Vagina (tissue), 2 donors: ENCODE data around the gene TMEM183A. TPM values are rescaled to one million over a fixed set of nuclear protein-coding genes. Genes with fewer than 3 reads are reported as not detected.
A peak's percentile ranks its signal among the peaks of the same experiment; 100 is the strongest.

Experiments used
- DNase-seq, 2 donors: peaks; one replicate each; pipeline ENCODE4 v3.0.0-alpha.2; 2017; ENCODE audit errors: extremely low spot score in 2 of 2
- H3K27ac ChIP-seq: fragments of 200-600 bp; sonication (generic); one replicate; pipeline ENCODE4 v1.5.1; 2019
- H3K27me3 ChIP-seq: fragments of 200-600 bp; sonication (generic); one replicate; pipeline ENCODE4 v1.5.1; 2019
- H3K36me3 ChIP-seq, 2 donors: fragments of 200-600 bp; sonication (generic); one replicate each; pipeline ENCODE4 v1.5.1; 2017 to 2019
- H3K4me1 ChIP-seq: fragments of 200-600 bp; sonication (generic); one replicate; pipeline ENCODE4 v1.5.1; 2019
- H3K4me3 ChIP-seq, 2 donors: fragments of 200-600 bp; sonication (generic); 1 replicate in 1 of 2; 2 replicates in 1 of 2; pipeline ENCODE4 v1.5.1; 2016 to 2019
- H3K9me3 ChIP-seq: fragments of 200-600 bp; sonication (generic); one replicate; pipeline ENCODE4 v1.5.1; 2019
- CTCF ChIP-seq, 3 experiments: fragments of 450-650 bp in 2 of 3; fragments of 200-600 bp in 1 of 3; sonication (generic) in 1 of 3; IDR thresholded peaks; one replicate each; pipeline ENCODE4 v1.5.1; 2017 to 2019; ENCODE audit warnings: antibody characterized with exemption in 3 of 3, mild to moderate bottlenecking in 2 of 3, moderate library complexity in 2 of 3
- POLR2A ChIP-seq, 2 donors: fragments of 450-650 bp; IDR thresholded peaks; one replicate each; pipeline ENCODE4 v1.6.1; 2017; ENCODE audit warnings: antibody characterized with exemption in 2 of 2, mild to moderate bottlenecking in 2 of 2, moderate library complexity in 2 of 2
- POLR2AphosphoS5 ChIP-seq, 2 donors: sonication (generic); formaldehyde crosslinking; IDR thresholded peaks; one replicate each; pipeline ENCODE4 v1.9.0; 2017; ENCODE audit warnings: antibody characterized with exemption in 2 of 2, mild to moderate bottlenecking in 2 of 2, low read depth in 1 of 2; ENCODE audit not compliant: insufficient read depth in 1 of 2
- intact Hi-C: fragments of 100-400 bp; cut with DNase I; formaldehyde crosslinking; loops from one replicate; pipeline ENCODE4 v1.15.1; 2023
- total RNA-seq: library from RNA; depleted of rRNA; stranded (reverse); fragments of >200 nt; gene quantifications from one replicate; pipeline ENCODE4 v1.2.3, GENCODE V29; 2016

TMEM183A gene
- total RNA-seq, 1 donor from 2014 or later: 73.2 TPM

DNA sequence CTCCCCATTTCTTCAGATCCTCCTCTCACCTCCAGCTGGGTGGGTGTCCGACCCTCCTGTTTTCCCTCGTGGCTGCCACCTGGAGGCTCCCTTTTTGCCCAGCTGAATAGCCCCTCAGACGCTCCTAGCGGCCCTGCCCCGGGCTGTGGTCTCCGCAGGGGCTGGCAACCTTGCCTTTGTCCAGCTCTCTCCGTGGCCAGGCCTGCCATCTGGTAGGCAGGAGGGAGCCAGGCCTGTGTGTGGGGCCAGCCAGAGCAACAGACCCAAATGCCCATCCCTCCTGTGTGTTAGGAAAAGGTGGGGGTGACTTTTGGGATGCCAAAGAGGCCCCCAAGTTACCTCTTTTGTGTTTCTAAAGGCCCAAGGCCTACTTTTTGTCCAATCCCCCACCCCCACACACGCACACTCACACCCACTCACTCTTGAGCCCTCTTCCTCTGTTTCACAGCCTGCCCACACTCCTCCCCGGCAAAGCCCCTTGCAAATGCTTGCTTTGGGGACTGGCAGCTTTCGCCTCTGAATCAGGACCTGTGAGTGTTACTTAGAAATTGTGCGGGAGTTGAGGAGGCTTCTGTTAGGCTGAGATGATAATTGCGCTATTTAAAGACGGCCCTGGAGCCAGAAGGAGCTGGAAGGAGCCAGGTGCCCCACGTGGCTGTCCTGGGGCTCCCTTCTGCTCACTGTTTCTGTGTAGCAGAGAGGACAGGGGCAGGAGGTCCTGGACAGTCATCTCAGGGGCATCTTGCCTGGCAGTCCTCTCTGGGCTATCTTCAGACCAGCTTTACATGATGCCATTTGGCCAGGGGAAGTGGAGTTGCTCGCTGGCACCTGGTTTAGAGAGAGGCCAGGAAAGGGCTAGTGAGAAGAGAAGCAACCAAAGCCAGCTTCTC is 28.2 kb downstream of the TMEM183A start:
- no peak overlapping the region for H3K27ac ChIP-seq
- no peaks in the 10 kb centered on the region for H3K9me3 ChIP-seq
- no peaks in the 10 kb centered on the region for H3K36me3 ChIP-seq
- H3K4me3 ChIP-seq: no peak overlapping the region
- H3K27me3 ChIP-seq: no peaks in the 10 kb centered on the region
- peak in 1 of 2 donors; percentile 64 for DNase-seq
- intact Hi-C loops: no loop called here
- peaks cover 11% of the 10 kb centered on the region for H3K4me1 ChIP-seq
- no peak for TF ChIP-seq POLR2A (IDR thresholded peaks at IDR 0.05)
- TF ChIP-seq CTCF (IDR thresholded peaks at IDR 0.05): no peak
- no peak for TF ChIP-seq POLR2AphosphoS5 (IDR thresholded peaks at IDR 0.05; ENCODE audit: insufficient read depth in 1 of 2, low read depth in 1 of 2)

DNA sequence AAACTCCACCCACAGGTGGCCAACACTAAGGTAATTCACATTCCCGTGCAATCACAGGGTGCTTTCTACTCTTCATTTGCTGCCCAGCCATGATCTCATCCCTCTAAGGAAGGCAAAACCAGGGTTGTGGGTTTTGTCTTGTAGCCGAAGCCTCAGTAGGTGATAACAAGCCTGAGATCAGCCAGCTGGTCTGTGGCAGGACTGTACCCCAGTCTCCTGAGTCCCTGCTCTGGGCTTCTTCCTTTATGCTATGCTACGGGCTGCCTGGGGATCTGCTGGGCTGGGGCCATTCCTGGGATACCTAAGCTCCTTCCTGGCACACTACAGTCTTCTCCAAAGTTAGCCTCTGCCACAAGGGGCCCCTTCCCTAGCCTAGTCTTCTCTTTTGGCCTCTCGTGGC is 29.0 kb downstream of the TMEM183A start:
- intact Hi-C loops: no loop called here
- no peak overlapping the region for H3K27ac ChIP-seq
- peaks cover 11% of the 10 kb centered on the region for H3K4me1 ChIP-seq
- no peak overlapping the region for H3K4me3 ChIP-seq
- no peaks in the 10 kb centered on the region for H3K36me3 ChIP-seq
- no peak for TF ChIP-seq POLR2AphosphoS5 (IDR thresholded peaks at IDR 0.05; ENCODE audit: insufficient read depth in 1 of 2, low read depth in 1 of 2)
- TF ChIP-seq CTCF (IDR thresholded peaks at IDR 0.05): no peak
- no peak for TF ChIP-seq POLR2A (IDR thresholded peaks at IDR 0.05)
- no peak for DNase-seq
- no peaks in the 10 kb centered on the region for H3K9me3 ChIP-seq
- H3K27me3 ChIP-seq: no peaks in the 10 kb centered on the region

DNA sequence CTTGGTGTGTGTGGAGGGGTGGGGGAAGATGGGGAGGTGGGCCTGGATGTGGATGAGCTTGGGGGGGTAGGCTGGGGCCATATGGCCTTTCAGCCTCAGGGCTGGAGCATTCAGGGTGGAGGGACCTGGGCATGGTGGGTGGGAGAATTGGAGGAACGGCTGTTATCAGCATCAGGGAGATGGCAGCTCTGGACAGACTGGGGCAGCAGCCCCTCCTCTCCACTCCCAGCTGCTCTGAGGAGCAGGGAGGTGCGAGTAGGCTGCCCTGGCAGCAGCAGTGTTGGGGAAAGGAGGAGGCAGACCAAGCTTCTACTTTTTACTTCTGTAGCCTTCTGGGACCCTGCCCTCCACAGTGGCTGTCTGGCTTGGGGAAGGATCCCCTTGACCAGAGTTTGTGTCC is 29.4 kb downstream of the TMEM183A start:
- DNase-seq: no peak
- H3K36me3 ChIP-seq: no peaks in the 10 kb centered on the region
- no peaks in the 10 kb centered on the region for H3K9me3 ChIP-seq
- H3K4me1 ChIP-seq: peaks cover 11% of the 10 kb centered on the region
- intact Hi-C loops: no loop called here
- TF ChIP-seq POLR2A (IDR thresholded peaks at IDR 0.05) (no peak), CTCF (IDR thresholded peaks at IDR 0.05) (no peak), POLR2AphosphoS5 (IDR thresholded peaks at IDR 0.05; ENCODE audit: insufficient read depth in 1 of 2, low read depth in 1 of 2) (no peak)
- H3K4me3 ChIP-seq: no peak overlapping the region
- no peak overlapping the region for H3K27ac ChIP-seq
- H3K27me3 ChIP-seq: no peaks in the 10 kb centered on the region

- intact Hi-C loops: no loop called here
Observed at GRCh38 chr1:203037509-203038190, 30.5 kb downstream of the TMEM183A start.

More at GRCh38 chr1:203037509-203038190, 30.5 kb downstream of the TMEM183A start:
- peak overlapping the region; percentile 33 for H3K27ac ChIP-seq
- no peak for TF ChIP-seq CTCF (IDR thresholded peaks at IDR 0.05)
- no peak for TF ChIP-seq POLR2AphosphoS5 (IDR thresholded peaks at IDR 0.05; ENCODE audit: insufficient read depth in 1 of 2, low read depth in 1 of 2)
- no peak for TF ChIP-seq POLR2A (IDR thresholded peaks at IDR 0.05)
- no peaks in the 10 kb centered on the region for H3K9me3 ChIP-seq
- no peak for DNase-seq
- no peaks in the 10 kb centered on the region for H3K27me3 ChIP-seq
- H3K4me1 ChIP-seq: peaks cover 11% of the 10 kb centered on the region
- no peaks in the 10 kb centered on the region for H3K36me3 ChIP-seq
- no peak overlapping the region for H3K4me3 ChIP-seq
